Activated CD4-positive, alpha-beta T cell treated with anti-CD3 and anti-CD28 coated beads, Interleukin-2, amount 50 U/mL, for 48 hours (primary cell): ENCODE data around the gene SGMS1.
"Not testable (repeated sequence)": the region's sequence is repeated elsewhere in the genome, so short reads cannot be mapped to it uniquely, and the experiment has no call there.

Experiments used
- DNase-seq, 2 experiments: peaks; one replicate each; pipeline ENCODE4 v3.0.0-alpha.2; 2020

The SGMS1 gene

DNA sequence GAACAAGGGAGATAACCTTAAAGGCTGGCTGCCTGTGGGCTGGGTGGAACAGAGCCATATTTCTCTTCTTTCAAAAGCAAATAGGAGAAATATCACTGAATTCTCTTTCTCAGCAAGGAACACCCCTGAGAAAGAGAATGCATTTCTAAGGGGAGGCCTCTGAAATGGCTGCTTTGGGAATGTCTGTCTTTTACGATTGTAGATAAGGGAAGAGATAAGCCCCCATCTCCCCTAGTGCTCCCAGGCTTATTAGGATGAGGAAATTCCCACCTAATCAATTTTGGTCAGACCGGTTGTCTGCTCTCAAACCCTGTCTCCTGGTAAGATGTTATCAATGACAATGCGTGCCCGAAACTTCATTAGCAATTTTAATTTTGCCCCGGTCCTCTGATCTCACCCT lies 178.0 kb downstream of the SGMS1 start:
- not testable (repeated sequence) for DNase-seq

DNA sequence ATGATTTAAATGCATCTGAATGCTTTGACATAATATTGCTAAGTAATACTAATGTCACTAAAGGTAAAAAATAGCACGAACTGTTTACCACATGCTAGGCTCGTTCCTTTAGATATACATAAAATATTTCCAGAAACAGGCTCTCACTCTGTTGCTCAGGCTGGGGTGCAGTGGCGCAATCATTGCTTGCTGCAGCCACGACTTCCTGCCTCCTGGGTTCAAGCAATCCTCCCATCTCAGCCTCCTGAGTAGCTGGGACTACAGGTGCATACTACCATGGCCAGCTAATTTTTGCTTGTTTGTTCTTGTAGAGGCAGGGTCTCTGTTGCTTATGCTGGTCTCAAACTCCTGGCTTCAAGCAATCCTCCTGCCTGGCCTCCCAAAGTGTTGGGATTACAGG lies 183.3 kb downstream of the SGMS1 start:
- DNase-seq = no peak

DNA sequence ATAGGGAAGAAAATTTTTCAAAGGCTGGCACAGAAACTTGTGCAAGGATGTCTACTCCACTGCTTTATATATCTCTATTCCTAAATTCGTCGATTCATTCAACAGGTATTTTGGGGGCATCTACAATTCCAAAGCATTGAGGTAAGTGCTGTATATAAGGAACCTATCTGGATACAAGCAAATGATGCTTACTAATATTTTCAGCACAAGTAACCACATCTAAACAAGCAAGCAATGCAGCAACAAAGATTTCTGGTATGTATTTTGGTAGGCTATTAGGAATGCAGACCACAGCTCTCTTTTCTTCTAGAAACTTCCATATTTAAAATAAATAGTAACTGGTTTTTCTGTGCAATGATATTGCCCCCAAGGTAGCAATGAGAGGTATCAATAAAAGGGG lies 183.9 kb downstream of the SGMS1 start:
- DNase-seq = no peak

DNA sequence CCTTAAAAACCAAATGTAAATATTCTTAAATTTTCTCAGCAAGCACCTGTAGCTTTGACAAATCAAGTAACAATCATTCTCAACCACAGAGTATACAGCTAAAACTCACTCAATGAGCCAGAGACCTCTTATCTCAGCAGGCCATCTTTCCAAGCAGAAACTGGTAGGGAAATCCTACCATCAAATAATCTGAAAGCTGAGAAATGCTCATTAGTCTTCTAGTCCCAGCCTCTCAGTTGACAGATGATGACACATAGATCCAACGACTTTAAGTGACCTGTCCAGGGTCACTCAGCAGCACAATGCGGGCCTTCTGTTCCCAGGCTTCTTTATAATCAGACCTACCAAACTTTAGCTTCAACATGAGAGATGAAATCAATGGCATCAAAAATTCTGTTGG lies 184.6 kb downstream of the SGMS1 start:
- no peak for DNase-seq

DNA sequence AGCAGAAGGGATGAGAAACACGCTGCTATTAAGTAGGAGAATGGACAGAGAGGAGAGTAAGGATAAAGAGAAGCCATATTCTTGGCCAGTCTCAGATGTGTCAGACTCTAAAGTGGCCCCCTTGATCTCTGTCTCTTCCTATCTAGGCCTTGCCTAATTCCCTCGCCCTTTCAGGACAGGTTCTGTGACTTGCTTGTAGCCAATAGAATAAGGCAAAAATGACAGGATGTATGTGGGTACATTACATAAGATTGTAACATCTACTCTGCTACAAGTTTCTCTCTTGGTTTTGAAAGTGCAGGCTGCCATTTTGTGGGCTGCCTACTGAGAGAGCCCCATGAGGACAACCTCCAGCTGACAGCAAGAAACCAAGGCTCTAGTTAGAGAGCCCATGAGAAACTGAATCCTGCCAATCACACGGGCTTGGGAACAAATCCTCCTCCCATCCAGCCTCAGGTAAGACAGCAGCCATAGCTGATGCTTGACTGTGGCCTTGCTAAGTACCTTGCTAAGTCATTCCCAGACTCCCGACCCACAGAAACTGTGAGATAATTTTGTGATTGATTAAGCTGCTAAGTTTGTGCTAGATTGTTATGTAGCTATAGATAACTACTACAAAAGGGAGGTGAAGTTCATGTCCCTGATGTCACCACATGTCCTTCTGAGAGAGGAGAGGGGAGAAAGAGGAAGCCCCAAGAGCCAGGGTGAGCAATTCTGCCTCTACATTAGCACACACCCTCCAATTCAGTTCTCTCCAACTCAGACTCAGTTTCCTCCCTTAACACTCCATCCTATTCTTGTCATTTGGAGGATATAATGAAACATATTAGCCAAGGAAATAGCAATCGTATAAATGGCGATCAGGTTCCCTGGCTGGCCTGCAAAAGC lies 185.5 kb downstream of the SGMS1 start:
- DNase-seq = no peak

DNA sequence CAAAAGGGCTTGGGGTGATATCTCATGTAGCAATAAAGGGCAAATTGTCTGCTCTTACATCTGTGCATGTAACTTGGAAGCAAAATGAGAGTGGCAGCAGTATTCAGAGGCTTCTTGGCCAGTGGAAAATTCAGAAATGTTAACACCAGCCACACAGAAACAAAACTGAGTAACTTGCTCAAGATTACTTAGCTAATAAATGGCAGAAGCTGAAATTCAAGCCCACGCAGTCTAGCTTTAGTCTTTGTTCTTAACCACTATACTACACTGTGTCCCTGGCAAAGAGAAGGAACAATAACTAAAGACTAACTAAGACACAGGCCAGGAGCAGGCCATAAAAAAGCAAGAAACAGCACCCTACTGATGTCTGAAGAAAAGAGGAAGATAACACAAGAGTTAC lies 186.5 kb downstream of the SGMS1 start:
- no peak for DNase-seq

DNA sequence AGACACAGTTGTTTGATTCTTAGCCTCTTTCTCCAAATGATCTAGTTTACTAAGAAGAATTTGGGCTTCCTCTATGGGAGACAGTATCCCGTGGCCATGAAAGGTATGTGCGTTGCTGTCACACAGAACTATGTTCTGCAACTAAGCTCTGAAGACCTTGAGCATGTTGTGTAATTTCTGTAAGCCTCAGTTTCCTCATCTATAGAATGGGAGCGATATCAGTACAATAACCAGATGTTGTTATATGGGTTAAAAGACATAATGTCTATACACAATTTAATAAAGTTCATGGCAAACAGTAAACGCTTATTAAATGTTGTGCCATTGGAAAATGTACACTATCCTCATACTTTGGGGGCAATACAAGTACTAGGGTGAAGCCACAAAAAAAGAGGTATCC lies 187.0 kb downstream of the SGMS1 start:
- DNase-seq = no peak

DNA sequence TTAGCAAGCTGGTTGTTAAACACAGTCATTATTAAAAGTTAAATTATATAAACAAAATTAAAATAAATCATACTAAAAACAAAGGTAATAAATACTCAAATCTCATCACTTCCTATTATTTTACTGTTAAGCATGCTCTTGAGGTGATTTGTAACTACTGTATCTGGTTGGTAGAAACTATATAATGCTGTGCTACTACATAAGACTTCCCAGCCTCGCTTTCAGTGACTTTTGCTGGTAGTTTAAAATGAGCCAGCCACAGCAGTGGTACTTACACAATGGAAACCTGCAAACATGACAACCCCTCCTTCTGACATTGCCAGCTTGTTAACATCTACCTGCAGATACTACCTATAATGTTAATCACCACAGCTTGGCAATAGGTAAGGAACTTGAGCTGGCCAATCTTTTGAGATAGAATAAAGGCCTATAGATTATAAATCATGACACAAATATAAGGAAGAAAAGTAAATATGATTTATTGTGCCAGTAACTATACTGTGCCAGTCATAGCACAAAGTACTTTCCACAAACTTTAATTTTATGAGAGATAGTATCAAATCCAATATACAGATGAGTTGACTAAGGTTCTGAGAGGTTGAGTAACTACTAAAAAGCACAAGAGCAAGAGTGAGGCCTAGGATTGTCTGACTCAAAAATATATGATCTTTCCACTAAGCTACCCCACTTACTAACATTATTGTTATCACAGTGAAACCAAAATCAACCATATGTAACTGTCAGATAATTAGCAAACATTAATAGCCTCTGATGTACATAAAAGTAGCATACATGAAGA lies 191.3 kb downstream of the SGMS1 start:
- DNase-seq = no peak

DNA sequence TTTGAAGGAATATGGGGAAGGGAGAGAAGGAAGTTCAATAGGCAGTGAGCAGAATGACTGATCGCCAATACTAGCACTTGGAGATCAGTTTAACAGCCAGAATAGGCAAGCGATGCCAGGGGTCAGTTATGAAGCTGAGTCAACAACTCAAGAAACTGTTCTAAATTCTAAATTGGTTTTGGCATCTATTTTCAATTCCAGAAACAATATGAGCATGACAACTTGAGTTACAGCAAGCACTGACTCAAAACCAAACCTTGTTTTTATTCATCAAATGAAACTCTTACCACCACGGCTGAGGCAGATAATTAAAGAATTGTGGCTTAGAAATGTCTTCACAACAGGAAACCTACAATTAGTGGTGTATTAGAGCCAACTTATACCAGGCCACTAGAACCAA lies 192.0 kb downstream of the SGMS1 start:
- peak in 1 of 2 experiments; percentile 35 for DNase-seq

DNA sequence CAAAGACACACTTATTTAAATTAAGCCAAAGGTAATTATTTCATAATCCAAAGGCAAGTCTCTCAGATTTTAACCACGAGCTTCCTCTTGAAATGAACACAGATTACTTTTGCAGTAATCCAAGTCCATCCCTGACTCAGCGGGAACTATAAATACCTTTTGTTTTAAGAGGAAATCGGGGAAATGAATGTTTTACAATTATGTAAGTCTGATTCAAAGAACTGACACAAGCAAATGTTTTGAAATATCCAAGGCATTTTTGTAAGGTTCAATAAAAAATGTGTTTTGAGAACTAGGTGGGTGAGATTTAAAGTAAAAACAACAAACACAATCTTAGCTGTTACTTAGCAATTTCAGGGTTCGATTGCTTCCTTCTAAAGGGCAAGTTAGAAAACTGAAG lies 192.6 kb downstream of the SGMS1 start:
- no peak for DNase-seq

DNA sequence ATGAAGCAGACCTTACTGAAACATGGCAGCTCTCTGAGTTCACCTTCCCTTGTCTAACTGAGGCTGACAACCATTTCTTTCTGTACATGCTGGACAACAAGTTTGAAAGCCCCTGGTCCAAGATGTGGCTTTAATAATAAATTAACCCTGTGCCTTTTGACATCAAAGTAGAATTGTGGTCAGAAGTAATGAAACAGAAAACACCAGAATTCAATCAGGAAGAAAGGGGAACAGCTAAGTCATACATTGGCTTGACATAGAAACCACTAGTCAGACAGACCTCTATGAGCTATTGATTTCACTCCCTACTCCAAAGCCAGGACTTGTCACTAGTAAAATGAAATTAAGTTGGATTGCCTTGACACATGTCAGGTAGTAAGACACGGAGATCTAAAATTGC lies 197.3 kb downstream of the SGMS1 start:
- DNase-seq = no peak

DNA sequence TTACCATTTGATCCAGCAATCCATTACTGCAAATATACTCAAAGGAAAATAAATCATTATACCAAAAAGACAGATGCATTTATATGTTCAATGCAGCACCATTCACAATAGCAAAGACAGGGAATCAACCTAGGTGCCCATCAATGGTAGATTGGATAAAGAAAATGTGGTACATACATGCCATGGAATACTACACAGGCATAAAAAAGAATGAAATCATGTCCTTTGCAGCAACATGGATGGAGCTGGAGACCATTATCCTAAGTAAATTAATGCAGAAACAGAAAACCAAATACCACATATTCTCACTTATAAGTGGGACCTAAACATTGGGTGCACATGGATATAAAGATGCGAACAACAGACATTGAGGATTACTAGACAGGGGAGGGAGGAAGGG lies 198.5 kb downstream of the SGMS1 start:
- not testable (repeated sequence) for DNase-seq

DNA sequence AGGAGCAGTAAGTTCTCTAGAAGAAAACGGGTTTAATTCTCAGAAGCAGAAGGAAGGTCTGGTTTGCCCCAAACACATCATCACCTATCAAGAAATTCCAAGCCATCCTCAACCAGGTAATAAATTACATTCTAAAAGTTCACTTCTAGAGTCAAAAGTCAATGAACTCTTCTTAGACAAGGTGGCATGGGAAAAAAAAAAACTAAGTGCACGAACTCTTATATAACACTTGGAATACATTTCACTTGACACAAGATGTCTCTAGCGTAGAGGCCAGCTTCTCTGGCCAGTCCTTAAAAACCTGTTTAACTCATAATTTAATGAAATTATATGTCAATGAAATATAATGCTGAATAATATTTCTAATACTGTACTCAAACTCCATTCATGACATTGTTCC lies 200.3 kb downstream of the SGMS1 start:
- DNase-seq = no peak

DNA sequence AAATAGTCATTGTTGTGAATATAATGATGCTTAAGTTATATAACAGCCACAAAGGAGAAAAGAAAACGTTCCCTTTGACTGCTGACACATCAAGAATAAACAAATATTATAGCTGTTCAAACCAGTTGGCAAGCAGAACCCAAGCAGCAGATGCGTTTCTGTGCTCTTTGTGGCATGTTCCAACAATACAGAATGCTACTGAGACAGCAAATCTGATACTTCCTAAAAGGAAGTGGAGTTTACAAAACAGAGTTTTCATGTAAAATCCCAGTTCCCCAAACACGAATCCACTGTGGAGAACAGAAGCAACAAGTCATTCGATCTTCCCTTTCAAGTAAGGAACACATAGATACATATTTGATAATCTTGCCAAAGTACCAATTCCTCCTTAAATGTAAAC lies 201.5 kb downstream of the SGMS1 start:
- no peak for DNase-seq

DNA sequence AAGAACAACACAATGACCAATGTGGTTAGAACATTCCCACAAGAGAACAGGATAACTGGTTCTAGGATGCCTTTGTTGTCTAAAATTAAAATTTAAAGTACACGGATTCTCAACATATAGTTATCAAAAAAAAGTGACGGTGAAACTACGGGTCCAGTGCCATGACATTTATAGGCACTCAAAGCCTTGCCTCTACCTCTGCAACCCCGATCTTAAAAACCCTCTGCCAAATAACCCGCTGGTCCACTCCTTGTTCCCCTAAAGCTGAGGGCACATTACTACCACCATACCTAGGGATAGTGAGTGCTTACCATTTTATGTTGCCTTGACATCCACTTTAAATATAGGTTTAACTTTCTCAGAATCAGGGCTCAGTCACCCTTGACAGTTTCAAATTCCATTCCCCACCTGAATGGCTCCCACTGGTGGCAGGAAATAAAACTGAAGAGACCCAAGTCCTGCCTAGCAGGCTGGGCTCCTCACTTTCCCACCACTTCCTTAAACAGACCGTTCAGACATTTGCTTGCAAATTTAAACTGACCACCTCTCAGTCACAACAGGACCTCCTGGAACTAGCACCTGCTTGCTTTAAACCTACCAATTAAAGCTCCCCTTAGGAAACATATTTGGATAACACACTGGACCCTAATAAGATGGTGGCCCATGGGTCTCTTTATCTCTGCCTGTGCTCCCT lies 202.6 kb downstream of the SGMS1 start:
- DNase-seq = peak in 1 of 2 experiments; percentile 43

DNA sequence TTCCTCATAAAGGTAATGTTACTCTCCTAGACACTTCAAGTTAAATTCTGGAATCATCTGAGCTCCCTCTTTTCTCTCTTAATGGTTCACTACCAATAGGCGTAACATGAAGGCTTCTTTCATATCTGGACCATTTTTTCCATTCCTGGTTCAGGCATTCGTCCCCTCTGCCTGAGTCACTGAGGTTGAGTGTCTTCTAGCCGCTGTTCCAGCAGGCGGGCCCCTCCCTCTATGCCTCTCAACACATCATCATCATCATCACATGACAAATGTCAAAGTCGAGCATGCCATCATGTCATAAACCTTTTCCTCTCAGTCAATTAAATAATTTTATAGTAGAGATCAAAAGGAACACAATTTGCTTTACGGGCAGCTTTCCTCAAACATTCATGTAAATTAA lies 203.6 kb downstream of the SGMS1 start:
- DNase-seq = peak in 1 of 2 experiments; percentile 16

DNA sequence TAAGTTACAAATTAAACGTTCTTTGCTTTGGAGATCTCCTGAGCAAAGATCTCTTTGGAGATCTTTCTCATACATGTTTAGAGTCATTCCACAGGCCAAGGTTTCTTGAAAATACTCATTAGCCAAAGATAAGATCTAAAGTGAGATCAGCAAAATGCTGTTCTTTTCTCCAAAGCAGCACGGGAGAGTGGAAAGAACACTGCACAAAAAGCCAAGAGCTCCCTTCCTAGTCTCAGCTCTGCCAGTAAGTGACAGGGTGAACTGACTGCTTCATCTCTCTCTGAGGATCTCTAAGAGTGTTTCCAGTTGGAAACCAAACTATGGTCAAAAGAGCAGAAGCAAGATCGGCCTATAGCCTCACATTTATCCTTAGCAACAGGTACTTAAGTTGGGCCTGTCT lies 204.0 kb downstream of the SGMS1 start:
- DNase-seq = no peak

DNA sequence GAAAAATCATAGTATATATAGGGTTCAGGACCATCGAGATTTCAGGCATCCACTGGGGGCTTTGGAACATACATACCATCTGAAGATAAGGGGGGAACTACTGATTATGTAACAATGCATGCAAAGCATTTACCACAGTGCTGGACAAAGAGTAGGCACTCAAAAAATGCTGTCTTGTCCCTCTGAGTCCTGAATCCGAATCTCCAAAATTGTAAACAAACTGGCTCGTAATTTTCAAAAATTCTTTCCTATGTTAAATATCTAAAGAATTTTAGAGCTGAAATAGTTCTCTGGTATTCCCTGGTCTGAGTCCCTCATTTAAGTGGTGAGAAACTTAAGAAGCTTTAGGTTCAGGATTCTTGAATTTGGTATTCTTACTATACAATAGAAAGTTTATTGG lies 204.7 kb downstream of the SGMS1 start:
- no peak for DNase-seq

DNA sequence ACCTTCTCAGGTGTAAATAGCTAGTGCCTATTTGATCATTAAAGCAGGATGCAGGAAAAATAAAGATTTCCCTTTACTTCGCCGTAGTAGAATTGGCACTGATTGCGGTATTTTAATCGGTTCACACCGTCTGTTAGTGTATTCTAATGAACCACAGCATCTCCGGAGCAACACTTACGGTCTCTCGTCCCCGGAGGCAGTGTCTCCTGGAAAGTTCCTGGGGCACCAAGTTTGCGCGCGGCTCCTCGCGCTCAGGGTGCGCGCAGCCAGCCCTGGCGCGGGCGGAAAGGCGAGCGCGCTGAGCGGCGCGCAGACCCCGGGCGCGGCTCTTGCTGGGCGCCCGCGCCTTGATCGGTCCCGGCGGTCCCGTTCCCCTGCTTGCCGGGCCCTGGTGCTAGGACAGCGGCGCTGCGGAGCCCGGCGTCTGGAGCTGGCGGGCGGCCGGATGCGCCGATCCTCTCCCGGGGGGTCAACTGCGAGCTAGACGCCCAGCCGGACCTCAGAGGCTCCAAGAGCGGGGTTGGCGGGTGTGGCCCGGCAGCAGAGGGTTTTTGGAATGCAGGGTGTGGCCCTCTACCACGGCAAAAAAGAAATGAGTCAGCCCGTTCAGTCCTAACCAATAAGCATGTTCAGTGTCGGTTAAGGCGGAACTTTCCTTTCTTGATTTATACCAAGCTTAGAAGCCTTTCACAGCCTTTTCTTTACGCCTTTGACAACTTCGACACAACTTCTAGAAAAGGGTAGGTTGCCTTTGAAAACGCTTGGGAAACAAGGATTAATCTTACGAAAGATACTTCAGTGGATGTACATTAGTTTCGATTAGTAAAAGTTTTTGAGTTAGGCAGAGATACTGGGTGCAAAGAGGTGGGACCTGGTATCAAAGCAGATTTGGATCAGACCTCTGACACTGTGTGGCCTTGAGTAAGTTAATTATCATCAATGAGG lies 205.6 kb downstream of the SGMS1 start:
- DNase-seq = peak; percentile 50 to 60

DNA sequence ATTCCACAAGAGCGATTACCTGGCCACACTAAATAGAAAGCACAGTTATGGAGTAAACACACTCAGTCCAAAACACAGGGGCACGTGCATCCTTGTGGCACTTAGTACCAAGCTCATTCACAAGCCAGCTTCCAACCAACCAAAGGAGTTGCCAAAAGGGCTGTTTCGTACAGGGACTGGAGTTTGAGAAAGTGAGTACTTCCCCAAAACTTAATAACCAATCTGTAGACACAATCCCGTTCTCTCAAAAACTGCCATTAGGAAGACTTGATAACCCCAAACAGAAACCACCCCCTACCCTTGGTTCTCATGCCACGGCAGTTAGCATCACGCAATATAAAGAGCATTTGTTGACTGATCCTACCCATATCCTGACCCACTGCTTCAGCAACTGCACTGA lies 206.3 kb downstream of the SGMS1 start:
- DNase-seq = no peak

DNA sequence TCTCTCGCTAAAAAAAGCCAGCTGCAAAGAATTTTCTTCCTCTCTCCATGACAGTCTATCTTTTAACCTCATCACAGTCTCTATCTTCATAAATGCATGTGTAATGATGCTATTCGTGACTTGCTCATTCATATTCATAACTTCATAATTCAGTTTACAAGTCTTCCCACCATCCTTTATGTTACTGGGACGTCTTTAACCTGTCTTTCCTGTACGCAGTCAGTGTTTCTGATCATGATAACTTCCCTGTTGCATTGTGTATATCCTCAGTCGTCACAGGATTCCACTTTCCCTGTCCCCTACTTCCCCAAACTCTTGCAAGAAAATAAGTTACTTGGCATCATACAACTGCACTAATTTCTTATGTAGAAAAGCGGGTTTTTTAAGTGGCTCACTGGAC lies 206.9 kb downstream of the SGMS1 start:
- no peak for DNase-seq

DNA sequence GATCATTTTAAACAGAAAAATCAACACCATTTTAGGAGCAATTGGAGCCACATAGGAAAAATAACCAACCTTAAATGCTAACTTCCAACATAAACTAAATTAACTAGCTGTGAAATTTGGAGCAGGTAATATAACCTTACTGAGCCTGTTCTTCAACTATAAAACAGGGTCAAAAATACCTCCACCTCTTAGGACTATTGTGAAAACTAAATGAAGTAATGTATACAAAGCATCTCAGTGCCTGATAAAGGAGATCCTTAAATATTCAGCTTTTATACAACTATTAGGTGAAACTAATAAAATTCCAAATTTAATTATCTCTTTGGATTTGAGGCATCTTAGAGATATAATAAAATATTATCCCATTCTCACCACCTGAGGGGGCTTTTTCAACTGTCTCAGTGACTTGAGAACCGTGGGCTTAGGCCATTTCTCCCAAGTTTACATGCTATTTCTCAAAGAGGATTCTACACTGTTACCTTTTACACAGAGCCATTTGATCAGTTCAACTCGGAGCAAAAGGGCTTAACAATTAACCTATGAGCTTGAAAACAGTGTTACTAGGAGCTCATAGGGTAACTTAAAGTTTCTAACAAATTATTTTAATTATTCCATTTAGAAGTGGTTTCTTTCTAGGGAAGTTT lies 207.5 kb downstream of the SGMS1 start:
- DNase-seq = no peak
